Stimulated activated CD8-positive, alpha-beta memory T cell treated with anti-CD3 and anti-CD28 coated beads, Interleukin-7, amount 100 ng/mL, for 24 hours (primary cell): ENCODE measurements around the gene HSPA6.
"Not testable (repeated sequence)": the region's sequence is repeated elsewhere in the genome, so short reads cannot be mapped to it uniquely, and the experiment has no call there.

Experiments used
- DNase-seq: peaks from one replicate; pipeline ENCODE4 v3.0.0-alpha.2; 2020; ENCODE audit warnings: low read depth

Gene HSPA6

GRCh38 chr1:161560960-161561715 is 36.8 kb downstream of the HSPA6 start:
- not testable (repeated sequence) for DNase-seq

- DNase-seq, result not testable (repeated sequence)
Observed at GRCh38 chr1:161562441-161562840, 38.1 kb downstream of the HSPA6 start.

- DNase-seq, result not testable (repeated sequence)
Observed at GRCh38 chr1:161563522-161563921, 39.2 kb downstream of the HSPA6 start.

- DNase-seq, result not testable (repeated sequence)
Observed at GRCh38 chr1:161566602-161566960, 42.2 kb downstream of the HSPA6 start.

GRCh38 chr1:161571703-161572102 is 47.4 kb downstream of the HSPA6 start:
- DNase-seq, result not testable (repeated sequence)
